NT2/D1 (cell line): ENCODE data around the gene S1PR2.

Source experiments
- YY1 ChIP-seq: IDR thresholded peaks from 2 replicates; pipeline ENCODE4 v1.6.1; 2011; ENCODE audit not compliant: insufficient read length, insufficient read depth
- ZNF274 ChIP-seq: IDR thresholded peaks from 2 replicates; pipeline ENCODE4 v1.6.1; 2011; ENCODE audit warnings: mild to moderate bottlenecking, low read depth, low read length

GRCh38 chr19:10228393-10228792 lies 2.7 kb downstream of the S1PR2 start:
- TF ChIP-seq ZNF274 (no peak), YY1 (no peak)
